H1 (cell line): ENCODE results near the gene TBCD. TPM values are rescaled to one million over a fixed set of nuclear protein-coding genes. Genes with fewer than 3 reads are reported as not detected.

Experiments used
- CTCF ChIA-PET: fragments of 300-600 bp; sonication (Branson Sonifier 250); formaldehyde crosslinking; loops from one replicate; lab custom pipeline; 2021; ENCODE audit not compliant: partially characterized antibody; lab: Charles Lee
- POLR2A ChIA-PET: fragments of 300-600 bp; sonication (Branson Sonifier 250); formaldehyde crosslinking; loops from one replicate; lab custom pipeline; 2021; ENCODE audit warnings: inconsistent platforms; ENCODE audit not compliant: partially characterized antibody; lab: Charles Lee
- DNase-seq, 2 experiments: peaks; one replicate each; pipeline versions ENCODE4 v3.0.0 to v3.0.0-alpha.2; 2010 to 2022; ENCODE audit warnings: low spot score in 2 of 2, low read depth in 1 of 2, mixed read lengths in 1 of 2
- FAIRE-seq: peaks from 2 replicates; lab custom pipeline; 2011; peaks lifted over from hg19 to GRCh38; lab: Jason Lieb, UNC
- H2AFZ ChIP-seq: 2 replicates; pipeline ENCODE4 v1.8.1; 2012; ENCODE audit warnings: low read length, inconsistent platforms
- H2AK5ac ChIP-seq: 2 replicates; pipeline ENCODE4 v1.6.1; 2013; ENCODE audit warnings: low read depth, low read length
- H2BK120ac ChIP-seq: replicated peaks from 2 replicates; pipeline ENCODE3; 2013; ENCODE audit warnings: low read depth, low read length, inconsistent platforms
- H2BK12ac ChIP-seq: 2 replicates; pipeline ENCODE4 v1.6.1; 2013; ENCODE audit warnings: low read depth, low read length
- H2BK15ac ChIP-seq: 2 replicates; pipeline ENCODE4 v1.6.1; 2013; ENCODE audit warnings: low read length
- H2BK20ac ChIP-seq: 2 replicates; pipeline ENCODE4 v1.6.1; 2013; ENCODE audit warnings: low read length
- H2BK5ac ChIP-seq: 2 replicates; pipeline ENCODE4 v1.6.1; 2013; ENCODE audit warnings: low read depth, low read length
- H3K14ac ChIP-seq: 2 replicates; pipeline ENCODE4 v1.6.1; 2013; ENCODE audit warnings: inconsistent platforms; ENCODE audit not compliant: insufficient read length
- H3K18ac ChIP-seq: 2 replicates; pipeline ENCODE4 v1.6.1; 2013; ENCODE audit warnings: low read length; ENCODE audit errors: extremely low read depth
- H3K23ac ChIP-seq: 2 replicates; pipeline ENCODE4 v1.6.1; 2013; ENCODE audit warnings: inconsistent platforms; ENCODE audit not compliant: insufficient read length
- H3K23me2 ChIP-seq: 2 replicates; pipeline ENCODE4 v1.6.1; 2013; ENCODE audit warnings: low read depth, low read length
- H3K27ac ChIP-seq: 2 replicates; pipeline ENCODE4 v1.6.1; 2011; ENCODE audit warnings: low read depth, low read length, inconsistent platforms
- H3K27me3 ChIP-seq, 4 experiments: replicated peaks in 1 of 4; 1 replicate in 1 of 4; 2 replicates in 3 of 4; pipeline versions ENCODE4 v1.6.1 to v1.8.1; 2011 to 2013; ENCODE audit warnings: low read length in 3 of 4, mild to moderate bottlenecking in 3 of 4, inconsistent platforms in 2 of 4, mixed read lengths in 2 of 4, moderate library complexity in 1 of 4; ENCODE audit not compliant: control insufficient read depth in 3 of 4, insufficient read depth in 3 of 4; ENCODE audit errors: extremely low read depth in 1 of 4
- H3K36me3 ChIP-seq, 4 experiments: 2 replicates each; pipeline versions ENCODE4 v1.6.1 to v1.8.1; 2011 to 2013; ENCODE audit warnings: mild to moderate bottlenecking in 4 of 4, low read length in 3 of 4, moderate library complexity in 2 of 4, control low read depth in 1 of 4, inconsistent platforms in 1 of 4; ENCODE audit not compliant: insufficient read depth in 4 of 4, control insufficient read depth in 2 of 4
- H3K4ac ChIP-seq: replicated peaks from 2 replicates; pipeline ENCODE3; 2013; ENCODE audit warnings: low read length, low read depth, mixed read lengths, inconsistent platforms; ENCODE audit not compliant: insufficient read length
- H3K4me1 ChIP-seq, 4 experiments: replicated peaks in 1 of 4; 1 replicate in 1 of 4; 2 replicates in 3 of 4; pipeline versions ENCODE4 v1.6.1 to v1.8.1; 2011 to 2013; ENCODE audit warnings: low read length in 3 of 4, inconsistent platforms in 2 of 4, mixed read lengths in 1 of 4; ENCODE audit not compliant: insufficient read depth in 4 of 4, control insufficient read depth in 3 of 4
- H3K4me2 ChIP-seq, 2 experiments: 2 replicates each; pipeline versions ENCODE4 v1.6.1 to v1.8.1; 2011 to 2013; ENCODE audit warnings: low read depth in 2 of 2, low read length in 2 of 2, control low read depth in 1 of 2, inconsistent platforms in 1 of 2, mild to moderate bottlenecking in 1 of 2; ENCODE audit not compliant: insufficient read depth in 1 of 2
- H3K4me3 ChIP-seq, 4 experiments: fragments of 200-600, 300-600 bp in 1 of 4; sonication (generic), shearing (Covaris generic), sonication (Bioruptor Twin) in 1 of 4; 2 replicates each; pipeline versions ENCODE4 v1.5.1 to v1.8.1; 2011 to 2016; ENCODE audit warnings: low read length in 4 of 4, low read depth in 3 of 4, control low read depth in 2 of 4, inconsistent platforms in 2 of 4, mild to moderate bottlenecking in 2 of 4, mixed read lengths in 1 of 4, moderate library complexity in 1 of 4; ENCODE audit not compliant: insufficient read depth in 2 of 4; ENCODE audit errors: extremely low read depth in 1 of 4
- H3K56ac ChIP-seq: replicated peaks from 2 replicates; pipeline ENCODE3; 2013; ENCODE audit warnings: low read depth, mild to moderate bottlenecking, mixed read lengths, low read length, inconsistent platforms; ENCODE audit not compliant: insufficient read length
- H3K79me1 ChIP-seq: 2 replicates; pipeline ENCODE4 v1.6.1; 2013; ENCODE audit warnings: low read depth, low read length, control low read depth
- H3K79me2 ChIP-seq, 2 experiments: 2 replicates each; pipeline versions ENCODE4 v1.6.1 to v1.8.1; 2012 to 2013; ENCODE audit warnings: low read length in 2 of 2, mild to moderate bottlenecking in 2 of 2, inconsistent platforms in 1 of 2; ENCODE audit not compliant: insufficient read depth in 2 of 2, control insufficient read depth in 1 of 2
- H3K9ac ChIP-seq, 4 experiments: replicated peaks in 1 of 4; 1 replicate in 1 of 4; 2 replicates in 3 of 4; pipeline versions ENCODE4 v1.6.1 to v1.8.1; 2011 to 2013; ENCODE audit warnings: low read depth in 3 of 4, low read length in 3 of 4, control low read depth in 2 of 4, mild to moderate bottlenecking in 2 of 4, moderate library complexity in 2 of 4, inconsistent platforms in 1 of 4; ENCODE audit errors: extremely low read depth in 1 of 4
- H3K9me3 ChIP-seq, 2 experiments: 2 replicates each; pipeline versions ENCODE4 v1.6.1 to v1.8.1; 2012 to 2013; ENCODE audit warnings: mild to moderate bottlenecking in 2 of 2, moderate library complexity in 2 of 2, control low read depth in 1 of 2, inconsistent platforms in 1 of 2, low read depth in 1 of 2, low read length in 1 of 2, mixed read lengths in 1 of 2; ENCODE audit not compliant: insufficient read depth in 2 of 2
- H4K20me1 ChIP-seq, 2 experiments: replicated peaks in 1 of 2; 2 replicates each; pipeline versions ENCODE3 to v1.8.1; 2011 to 2013; ENCODE audit warnings: inconsistent platforms in 2 of 2, low read length in 2 of 2, mild to moderate bottlenecking in 1 of 2; ENCODE audit not compliant: insufficient read depth in 2 of 2, control insufficient read depth in 1 of 2
- H4K5ac ChIP-seq: 2 replicates; pipeline ENCODE4 v1.6.1; 2013; ENCODE audit warnings: low read length, low read depth, mixed read lengths, inconsistent platforms; ENCODE audit not compliant: insufficient read length
- H4K8ac ChIP-seq: 2 replicates; pipeline ENCODE4 v1.8.0; 2013; ENCODE audit warnings: mild to moderate bottlenecking, moderate library complexity, low read length, inconsistent platforms; ENCODE audit not compliant: insufficient read depth; ENCODE audit errors: extremely low read depth
- H4K91ac ChIP-seq: replicated peaks from 2 replicates; pipeline ENCODE3; 2013; ENCODE audit warnings: low read length, mixed read lengths, inconsistent platforms; ENCODE audit not compliant: insufficient read length
- CBX5 ChIP-seq: fragments of 300-800, 300-1000 bp; sonication (generic); IDR thresholded peaks from 2 replicates; pipeline ENCODE4 v1.7.1; 2016; ENCODE audit warnings: antibody characterized with exemption, low read length, low read depth
- EZH2 ChIP-seq: fragments of 200-600 bp; sonication (generic); IDR thresholded peaks from 2 replicates; pipeline ENCODE4 v1.7.1; 2012; ENCODE audit warnings: low read depth, mild to moderate bottlenecking, moderate library complexity, low read length, inconsistent platforms; ENCODE audit not compliant: severe bottlenecking
- GABPA ChIP-seq: IDR thresholded peaks from 2 replicates; pipeline ENCODE4 v1.6.1; 2011; ENCODE audit warnings: mild to moderate bottlenecking, low read length, moderate library complexity, borderline replicate concordance; ENCODE audit not compliant: insufficient read depth
- GTF2F1 ChIP-seq: IDR thresholded peaks from 2 replicates; pipeline ENCODE4 v1.6.1; 2012; ENCODE audit warnings: low read depth, low read length, improper control_type of control experiment, borderline replicate concordance
- JUND ChIP-seq: IDR thresholded peaks from 2 replicates; pipeline ENCODE4 v1.6.1; 2011; ENCODE audit warnings: mild to moderate bottlenecking, improper control_type of control experiment, low read length
- KDM5A ChIP-seq: fragments of 200-600 bp; IDR thresholded peaks from 2 replicates; pipeline ENCODE4 v1.7.1; 2012; ENCODE audit warnings: mild to moderate bottlenecking, low read length, inconsistent platforms, mixed read lengths
- MAFK ChIP-seq: IDR thresholded peaks from 2 replicates; pipeline ENCODE4 v1.6.1; 2012; ENCODE audit warnings: low read depth, mild to moderate bottlenecking, improper control_type of control experiment, low read length
- RNF2 ChIP-seq: fragments of 200-900, 300-1000 bp; sonication (generic); IDR thresholded peaks from 2 replicates; pipeline ENCODE4 v1.7.1; 2016; ENCODE audit warnings: borderline replicate concordance, low read depth, mild to moderate bottlenecking, antibody characterized with exemption, low read length; ENCODE audit not compliant: poor library complexity, severe bottlenecking; ENCODE audit errors: missing control alignments
- SAP30 ChIP-seq: fragments of 300-600 bp; sonication (generic); IDR thresholded peaks from 2 replicates; pipeline ENCODE4 v1.7.1; 2012; ENCODE audit warnings: low read length, moderate library complexity, mild to moderate bottlenecking, inconsistent platforms; ENCODE audit not compliant: insufficient read depth, insufficient replicate concordance
- TAF1 ChIP-seq: IDR thresholded peaks from 2 replicates; pipeline ENCODE4 v1.6.1; 2011; ENCODE audit warnings: mild to moderate bottlenecking, low read depth, low read length
- TEAD4 ChIP-seq: IDR thresholded peaks from 2 replicates; pipeline ENCODE4 v1.6.1; 2012; ENCODE audit warnings: low read depth, low read length, inconsistent platforms, mixed read lengths
- WGBS, 2 experiments: shearing (Covaris generic) in 1 of 2; methylation state at CpG; one replicate each; pipeline versions ENCODE4 v1.1.6 to v1.1.7; 2013 to 2015; ENCODE audit warnings: low lambda C conversion rate in 2 of 2, mixed read lengths in 2 of 2, inconsistent platforms in 1 of 2, low coverage in 1 of 2, missing lambda C conversion rate in 1 of 2; ENCODE audit not compliant: insufficient replicate concordance in 2 of 2, insufficient coverage in 1 of 2, insufficient read length in 1 of 2; ENCODE audit errors: extremely low coverage in 1 of 2, missing lambda C conversion rate in 1 of 2; 5-methylcytosine and 5-hydroxymethylcytosine counted together
- polyA plus RNA-seq, 7 experiments: library from polyadenylated mRNA; depleted of rRNA in 3 of 7; stranded (reverse) in 5 of 7; unstranded in 2 of 7; fragments of >200 nt in 5 of 7; fragments of 200-250 nt in 2 of 7; gene quantifications; 1 replicate in 5 of 7; 2 replicates in 1 of 7; 4 replicates in 1 of 7; pipeline versions ENCODE4 v1.2.1 to v1.2.3, GENCODE V29; 2011 to 2013; ENCODE audit warnings: missing spikeins in 2 of 7, mixed read lengths in 2 of 7
- total RNA-seq: library from RNA; stranded (reverse); fragmentation: NEBNext Ultra II Directional; extraction: Animal tissue kit (Norgen Biotek cat#: 25700); gene quantifications from 2 replicates; pipeline ENCODE4 v1.2.1, GENCODE V29; 2021
- TF ChIP-seq, protein P1 (sequence below): IDR thresholded peaks from 2 replicates; pipeline ENCODE4 v1.6.1; 2011; ENCODE audit warnings: low read length, improper control_type of control experiment

The TBCD gene
- total and polyA plus RNA-seq, 2 of the 8 experiments (the other 6 are each of a cell fraction or from before 2014, with no cell fraction given): 118 to 162 TPM

DNA sequence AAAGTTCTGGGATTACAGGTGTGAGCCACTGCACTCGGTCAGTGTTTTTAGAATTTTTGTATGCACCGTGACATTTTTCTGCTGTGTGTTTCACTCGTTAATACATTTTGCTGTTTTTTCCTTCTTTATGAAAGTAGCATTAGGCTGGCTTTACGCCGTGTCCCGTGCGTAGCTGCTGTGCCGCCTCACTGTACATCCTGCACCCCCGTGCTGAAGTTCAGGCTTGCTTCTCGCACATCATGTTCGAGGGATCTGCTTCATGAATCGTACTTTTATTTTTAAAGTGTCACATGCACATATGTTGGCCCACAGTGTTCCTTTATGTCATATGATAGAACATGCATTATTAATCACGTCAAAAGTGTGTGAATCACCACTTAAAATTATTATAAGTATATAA lies 172.3 kb downstream of the TBCD start:
- H2BK5ac ChIP-seq: no peak overlapping the region
- no peak overlapping the region for H2BK12ac ChIP-seq
- no peaks in the 10 kb centered on the region for H3K27me3 ChIP-seq
- ChIA-PET CTCF (interaction anchor here (0.9 to 3.3 kb wide), 6 partner anchors 9 to 143 kb away, joined by 3 to 11 read pairs (median 4); no protein-coding TSS in a partner anchor), POLR2A (no interaction called here)
- H2BK15ac ChIP-seq: no peak overlapping the region
- peaks cover 0 to 4% of the 10 kb centered on the region in 2 experiments for H4K20me1 ChIP-seq
- H3K23ac ChIP-seq: no peak overlapping the region
- H4K8ac ChIP-seq: no peak overlapping the region
- no peak overlapping the region for H3K14ac ChIP-seq
- H3K79me1 ChIP-seq: no peaks in the 10 kb centered on the region; the same call in 1 of the 2 replicates
- no peak overlapping the region for H3K4me2 ChIP-seq
- H3K79me2 ChIP-seq: no peaks in the 10 kb centered on the region
- H3K18ac ChIP-seq: no peak overlapping the region
- H3K4me3 ChIP-seq: no peak overlapping the region
- no peak overlapping the region for H2BK120ac ChIP-seq
- H3K56ac ChIP-seq: no peak overlapping the region
- H3K9ac ChIP-seq: no peak overlapping the region
- no peaks in the 10 kb centered on the region for H3K9me3 ChIP-seq
- no peak overlapping the region for H2AFZ ChIP-seq
- no peak overlapping the region for H3K27ac ChIP-seq
- H4K91ac ChIP-seq: no peak overlapping the region
- WGBS, 2 experiments: 95% methylated on average over 13 of the region's 13 CpGs; no CpG with 5 or more reads in 1 of the 2 experiments
- no peak overlapping the region for H3K4ac ChIP-seq
- H3K36me3 ChIP-seq: peaks cover 11 to 35% (median 26%) of the 10 kb centered on the region in 4 experiments; a peak in 6 of 8 replicates
- H4K5ac ChIP-seq: no peak overlapping the region
- DNase-seq: no peak
- no peaks in the 10 kb centered on the region for H3K4me1 ChIP-seq
- no peaks in the 10 kb centered on the region for H3K23me2 ChIP-seq
- H2AK5ac ChIP-seq: no peak overlapping the region
- no peak for FAIRE-seq
- H2BK20ac ChIP-seq: no peak overlapping the region
- TF ChIP-seq RNF2 (no peak), JUND (no peak), GABPA (no peak), CBX5 (no peak), MAFK (no peak), TAF1 (no peak), TEAD4 (no peak), EZH2 (no peak), SAP30 (no peak), KDM5A (no peak), GTF2F1 (no peak)
- TF ChIP-seq, protein P1, sequence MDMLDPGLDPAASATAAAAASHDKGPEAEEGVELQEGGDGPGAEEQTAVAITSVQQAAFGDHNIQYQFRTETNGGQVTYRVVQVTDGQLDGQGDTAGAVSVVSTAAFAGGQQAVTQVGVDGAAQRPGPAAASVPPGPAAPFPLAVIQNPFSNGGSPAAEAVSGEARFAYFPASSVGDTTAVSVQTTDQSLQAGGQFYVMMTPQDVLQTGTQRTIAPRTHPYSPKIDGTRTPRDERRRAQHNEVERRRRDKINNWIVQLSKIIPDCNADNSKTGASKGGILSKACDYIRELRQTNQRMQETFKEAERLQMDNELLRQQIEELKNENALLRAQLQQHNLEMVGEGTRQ: no peak
